GM18502 (cell line): ENCODE measurements around the gene LAPTM4A.
A peak's percentile ranks its signal among the peaks of the same experiment; 100 is the strongest.
"Not testable (repeated sequence)": the region's sequence is repeated elsewhere in the genome, so short reads cannot be mapped to it uniquely, and the experiment has no call there.

Experiments
- ATAC-seq: cut with Tn5 transposase; IDR thresholded peaks from one replicate; pipeline ENCODE4 v1.9.1; 2021; ENCODE audit warnings: mild to moderate bottlenecking; ENCODE audit not compliant: unreplicated experiment, poor library complexity

The LAPTM4A gene

GRCh38 chr2:20051532-20052228 is at the start of gene LAPTM4A:
Gene LAPTM4A, minus strand, starts transcription at chr2:20051628. Its CDS starts 108 bp downstream, at chr2:20051520.
- peak; percentile 96 for ATAC-seq

GRCh38 chr2:20100711-20101110 is 49.3 kb upstream of the LAPTM4A start:
- no peak for ATAC-seq

- ATAC-seq, result no peak
Measured at GRCh38 chr2:20099780-20100179, 48.4 kb upstream of the LAPTM4A start.

- peak; percentile 93 for ATAC-seq
Measured at GRCh38 chr2:20097889-20098714, 46.7 kb upstream of the LAPTM4A start.

GRCh38 chr2:20095469-20095868 is 44.0 kb upstream of the LAPTM4A start:
- no peak for ATAC-seq

GRCh38 chr2:20094955-20095354 is 43.5 kb upstream of the LAPTM4A start:
- ATAC-seq, result no peak

GRCh38 chr2:20094142-20094755 is 42.8 kb upstream of the LAPTM4A start:
- no peak for ATAC-seq

- no peak for ATAC-seq
Measured at GRCh38 chr2:20093263-20094141, 42.1 kb upstream of the LAPTM4A start.

- no peak for ATAC-seq
Measured at GRCh38 chr2:20092901-20093235, 41.4 kb upstream of the LAPTM4A start.

- no peak for ATAC-seq
Measured at GRCh38 chr2:20092226-20092900, 40.9 kb upstream of the LAPTM4A start.

GRCh38 chr2:20091305-20091991 is 40.0 kb upstream of the LAPTM4A start:
- no peak for ATAC-seq

GRCh38 chr2:20089715-20090464 is 38.5 kb upstream of the LAPTM4A start:
- no peak for ATAC-seq

- not testable (repeated sequence) for ATAC-seq
Measured at GRCh38 chr2:20085909-20086308, 34.5 kb upstream of the LAPTM4A start.

- ATAC-seq, result not testable (repeated sequence)
Measured at GRCh38 chr2:20082812-20083211, 31.4 kb upstream of the LAPTM4A start.

- no peak for ATAC-seq
Measured at GRCh38 chr2:20081841-20082240, 30.4 kb upstream of the LAPTM4A start.

GRCh38 chr2:20080839-20081415 is 29.5 kb upstream of the LAPTM4A start:
- no peak for ATAC-seq

GRCh38 chr2:20080428-20080827 is 29.0 kb upstream of the LAPTM4A start:
- ATAC-seq, result no peak

GRCh38 chr2:20079546-20080115 is 28.2 kb upstream of the LAPTM4A start:
- ATAC-seq, result no peak
